HG03025 (cell line): ENCODE measurements around the gene ERC1.
"Not testable (repeated sequence)": the region's sequence is repeated elsewhere in the genome, so short reads cannot be mapped to it uniquely, and the experiment has no call there.

Experiments
- ATAC-seq: cut with Tn5 transposase; IDR thresholded peaks from one replicate; pipeline ENCODE4 v1.9.1; 2021; ENCODE audit warnings: mild to moderate bottlenecking, moderate library complexity; ENCODE audit not compliant: unreplicated experiment, low FRiP score

ERC1 gene

DNA sequence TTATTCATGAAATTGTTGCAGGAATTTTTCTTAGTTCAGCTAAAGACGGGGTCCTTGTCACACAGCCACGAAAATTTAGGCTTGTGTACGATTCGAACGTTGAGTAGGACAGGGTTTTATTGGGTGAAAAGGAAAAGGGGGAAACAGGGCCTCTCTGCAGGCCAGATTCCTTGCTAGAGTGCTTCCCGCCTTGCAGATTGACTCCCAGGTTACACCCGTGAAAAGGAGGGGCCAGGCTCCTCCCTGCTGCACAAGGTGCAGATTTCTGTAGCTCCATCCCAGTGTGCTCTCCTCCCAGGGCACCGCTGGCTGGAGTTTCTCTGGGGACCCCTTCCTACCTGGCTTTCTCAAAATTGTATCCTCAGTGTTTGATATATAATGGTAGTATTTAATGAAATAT, 221.5 kb downstream of the ERC1 start:
- ATAC-seq = no peak

DNA sequence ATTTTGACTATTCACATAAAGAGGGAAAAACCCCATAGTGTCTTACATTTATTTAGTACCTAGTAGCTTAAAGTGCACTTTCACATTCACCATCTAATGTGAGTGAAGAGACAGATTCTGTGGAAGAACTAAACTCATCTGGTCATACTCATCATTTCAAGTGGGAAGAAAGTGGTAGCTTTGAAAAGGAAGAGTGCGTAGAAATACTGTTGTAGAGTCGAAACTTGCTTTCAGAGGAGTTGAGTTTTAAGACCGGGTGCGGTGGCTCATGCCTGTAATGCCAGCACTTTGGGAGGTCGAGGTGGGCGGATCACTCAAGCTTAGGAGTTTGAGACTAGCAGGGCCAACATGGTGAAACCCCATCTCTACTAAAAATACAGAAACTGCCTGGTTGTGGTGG, 222.2 kb downstream of the ERC1 start:
- ATAC-seq = no peak

DNA sequence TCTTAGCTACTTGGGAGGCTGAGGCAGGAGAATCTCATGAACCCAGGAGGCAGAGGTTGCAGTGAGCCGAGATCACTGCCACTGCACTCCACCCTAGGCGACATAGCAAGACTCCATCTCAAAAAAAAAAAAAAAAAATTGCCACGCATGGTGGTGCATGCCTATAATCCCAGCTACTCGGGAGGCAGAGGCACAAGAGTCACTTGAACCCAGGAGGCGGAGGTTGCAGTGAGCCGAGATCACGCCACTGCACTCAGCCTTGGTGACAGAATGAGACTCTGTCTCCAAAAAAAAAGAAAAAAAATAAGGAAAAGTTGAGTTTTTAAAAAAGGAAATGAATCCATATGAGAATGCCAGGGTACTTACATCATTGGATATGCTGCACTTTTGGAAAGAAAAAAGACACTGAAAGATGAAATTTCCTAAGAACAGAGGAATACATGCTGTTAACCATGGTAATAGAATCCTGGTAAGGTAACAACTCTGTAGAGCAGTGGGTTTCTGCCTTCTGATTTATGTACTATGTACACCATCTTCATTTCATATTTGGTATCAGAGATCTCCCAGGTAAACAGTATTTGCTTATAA, 222.7 kb downstream of the ERC1 start:
- ATAC-seq = no peak

- no peak for ATAC-seq
These were observed 225.5 kb downstream of the ERC1 start for GRCh38 chr12:1216560-1216959.

DNA sequence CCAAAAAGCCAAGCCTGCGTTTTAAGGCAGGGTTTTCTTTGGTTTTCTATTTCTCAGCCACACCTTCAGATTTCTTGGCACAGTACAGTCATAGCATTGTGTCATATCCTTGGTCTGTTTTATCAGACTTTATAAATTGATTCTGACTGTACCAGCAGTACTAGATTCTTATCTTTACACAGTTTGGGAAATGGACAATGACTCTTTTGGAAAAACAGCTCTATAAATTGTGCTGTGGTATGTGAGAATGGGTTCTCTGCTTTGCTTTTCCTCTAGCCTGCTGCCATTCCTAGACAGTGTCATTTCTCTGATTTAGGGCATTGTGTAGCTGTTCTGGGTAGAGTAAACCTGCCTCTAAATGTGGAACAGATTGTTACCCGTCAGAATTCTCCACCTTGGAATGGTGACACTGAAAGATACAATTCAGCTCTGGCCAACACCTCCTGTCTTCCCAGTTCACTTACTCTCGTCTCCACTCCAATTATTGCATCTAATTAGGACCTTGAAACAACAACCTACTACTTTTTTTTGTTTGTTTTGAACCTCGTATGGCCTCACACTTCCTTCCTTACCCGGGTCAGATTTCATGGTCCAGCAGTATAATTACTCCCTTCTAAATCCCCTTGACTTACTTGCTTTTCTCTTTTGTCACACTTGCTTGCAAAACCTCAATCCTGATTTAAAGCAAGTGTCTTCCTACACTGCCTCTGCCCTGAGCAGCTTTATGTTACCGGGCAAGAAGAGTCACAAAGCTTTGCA, 226.3 kb downstream of the ERC1 start:
- ATAC-seq = no peak

GRCh38 chr12:1218369-1218768, 227.3 kb downstream of the ERC1 start:
- no peak for ATAC-seq

DNA sequence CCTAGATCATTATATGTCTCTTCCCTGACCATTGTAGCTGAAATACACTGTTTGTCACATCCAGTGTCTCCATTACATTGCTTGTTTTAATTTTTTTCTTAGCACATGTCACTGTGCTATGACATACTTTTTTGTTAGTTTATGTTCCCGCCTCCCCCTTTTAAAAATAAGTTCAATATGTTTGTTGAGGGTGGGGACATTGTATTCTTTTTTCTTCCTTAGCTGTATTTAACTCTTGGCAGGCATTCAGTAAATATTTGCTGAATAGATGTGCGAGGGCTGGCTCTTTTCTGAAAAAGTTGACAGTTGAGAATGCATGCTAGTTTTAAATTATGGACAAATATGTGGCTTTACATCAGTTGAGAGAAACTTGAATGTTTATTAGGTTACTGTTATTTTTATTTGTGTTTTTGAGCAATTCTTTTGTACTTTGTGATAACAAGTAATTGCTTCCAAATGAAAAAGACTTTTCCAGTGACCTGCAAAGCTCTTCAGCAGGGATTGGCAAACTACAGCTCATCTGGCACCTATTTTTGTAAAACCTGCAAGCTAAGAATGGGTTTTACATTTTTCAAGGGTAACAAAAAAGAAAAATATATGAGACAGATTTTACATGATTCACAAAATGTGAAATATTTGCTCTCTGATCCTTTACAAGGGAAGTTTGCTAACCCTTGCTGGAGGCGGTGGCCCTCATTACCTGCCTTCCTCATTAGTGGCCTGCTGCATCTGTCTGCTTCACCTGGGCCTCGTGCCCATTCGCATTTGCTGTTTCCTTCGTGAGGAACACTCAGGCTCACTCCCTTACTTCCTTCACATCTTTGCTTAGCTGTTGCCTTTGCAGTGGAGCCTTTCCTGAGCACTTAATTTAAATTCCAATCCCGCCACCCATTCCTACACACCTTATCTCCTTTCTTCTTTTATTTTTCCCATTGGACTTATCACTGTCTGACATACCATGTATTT, 229.4 kb downstream of the ERC1 start:
- ATAC-seq = no peak

- ATAC-seq = no peak
These were observed 232.0 kb downstream of the ERC1 start for GRCh38 chr12:1222858-1223639.

DNA sequence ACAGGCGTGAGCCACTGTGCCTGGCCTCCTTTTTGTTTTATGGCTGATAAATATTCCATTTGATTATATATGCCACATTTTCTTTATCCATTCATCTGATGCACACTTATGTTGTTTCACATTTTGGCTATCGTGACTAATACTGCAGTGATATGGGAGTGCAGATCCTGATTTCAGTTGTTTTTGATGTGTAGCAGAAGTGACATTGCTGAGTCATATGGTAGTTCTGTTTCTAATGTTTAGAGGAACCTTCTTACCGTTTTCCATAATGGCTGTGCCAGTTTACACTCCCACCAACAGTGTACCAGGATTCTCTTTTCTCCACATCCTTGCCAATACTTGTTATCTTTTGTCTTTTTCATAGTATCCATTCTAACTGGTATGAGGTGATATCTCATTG, 235.9 kb downstream of the ERC1 start:
- ATAC-seq = no peak

- no peak for ATAC-seq
These were observed 243.1 kb downstream of the ERC1 start for GRCh38 chr12:1234073-1234472.

DNA sequence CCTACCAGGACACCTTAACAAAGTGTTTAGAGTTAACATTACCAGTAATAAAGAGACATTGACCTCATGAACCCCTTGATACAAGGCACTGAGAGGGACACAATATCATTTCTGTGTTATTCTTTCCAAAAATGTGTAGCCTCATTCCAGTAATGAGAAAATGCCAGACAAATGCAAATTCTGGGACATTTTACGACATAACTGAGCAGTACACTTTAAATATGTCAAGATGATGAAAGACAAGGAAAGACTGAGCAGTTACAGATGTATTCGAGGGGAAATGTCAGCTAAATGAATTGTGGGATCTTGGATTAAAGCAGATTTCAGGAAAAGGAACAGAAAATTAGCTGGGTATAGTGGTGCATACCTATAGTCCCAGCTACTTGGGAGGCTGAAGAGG, 255.6 kb downstream of the ERC1 start:
- ATAC-seq = no peak

DNA sequence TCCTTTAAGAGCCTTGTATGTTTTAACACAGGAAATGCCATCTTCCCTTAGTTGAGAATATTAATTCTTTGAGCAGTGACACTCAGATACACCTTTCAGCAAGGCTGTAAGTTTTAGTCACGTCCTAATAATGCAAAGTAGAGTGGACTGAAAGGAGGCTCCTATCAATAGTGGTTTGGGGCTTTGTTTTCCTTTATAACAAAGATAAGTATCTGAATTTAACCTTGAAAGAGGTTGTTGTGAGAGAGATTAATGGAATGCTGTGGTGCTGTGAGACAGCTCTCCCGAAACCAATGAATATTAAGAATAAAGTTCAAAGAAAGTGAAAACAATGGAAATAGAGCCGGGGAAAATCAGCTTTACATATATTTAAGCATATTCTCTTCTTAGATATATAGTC, 259.6 kb downstream of the ERC1 start:
- no peak for ATAC-seq

DNA sequence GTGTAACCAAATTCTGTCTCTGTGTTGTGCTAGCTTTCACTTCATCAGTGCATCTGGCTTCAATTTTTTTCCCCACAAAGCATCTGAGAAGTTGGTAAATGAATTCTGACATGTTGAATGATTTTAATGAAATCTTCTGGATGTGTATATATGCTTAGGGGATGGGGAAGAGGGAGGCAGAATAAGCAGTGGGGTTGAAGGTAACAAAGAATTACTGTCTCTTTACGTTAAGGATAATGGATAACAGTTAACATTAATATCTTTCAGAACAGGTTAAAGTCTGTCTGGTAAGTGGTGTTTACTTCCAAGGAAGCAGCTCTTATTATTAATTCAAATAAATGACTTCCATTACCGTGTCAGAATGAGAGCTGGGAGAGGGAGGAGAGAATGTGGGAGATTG, 261.7 kb downstream of the ERC1 start:
- no peak for ATAC-seq

- ATAC-seq = not testable (repeated sequence)
These were observed 264.1 kb downstream of the ERC1 start for GRCh38 chr12:1255125-1255524.

GRCh38 chr12:1255854-1256253, 264.8 kb downstream of the ERC1 start:
- ATAC-seq = not testable (repeated sequence)

DNA sequence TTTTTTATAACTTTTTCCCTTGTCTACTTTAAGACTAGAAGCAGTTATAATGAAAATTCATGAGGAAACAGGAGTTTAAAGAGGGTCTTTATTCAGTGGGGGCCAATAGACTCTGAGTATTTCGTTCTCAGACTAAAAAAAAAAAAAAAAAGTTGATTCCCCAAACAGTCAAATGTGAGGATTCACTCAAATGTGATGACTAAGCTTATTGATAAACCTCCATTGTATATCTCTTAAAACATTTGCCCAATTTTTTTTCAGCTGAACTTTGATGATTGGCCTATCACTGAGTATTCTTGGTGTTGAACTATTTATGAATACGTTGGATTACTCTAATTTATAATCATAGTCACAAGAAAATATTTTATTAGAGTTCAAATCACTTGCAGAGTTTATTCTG, 265.3 kb downstream of the ERC1 start:
- ATAC-seq = no peak

- no peak for ATAC-seq
These were observed 266.0 kb downstream of the ERC1 start for GRCh38 chr12:1256991-1257390.

DNA sequence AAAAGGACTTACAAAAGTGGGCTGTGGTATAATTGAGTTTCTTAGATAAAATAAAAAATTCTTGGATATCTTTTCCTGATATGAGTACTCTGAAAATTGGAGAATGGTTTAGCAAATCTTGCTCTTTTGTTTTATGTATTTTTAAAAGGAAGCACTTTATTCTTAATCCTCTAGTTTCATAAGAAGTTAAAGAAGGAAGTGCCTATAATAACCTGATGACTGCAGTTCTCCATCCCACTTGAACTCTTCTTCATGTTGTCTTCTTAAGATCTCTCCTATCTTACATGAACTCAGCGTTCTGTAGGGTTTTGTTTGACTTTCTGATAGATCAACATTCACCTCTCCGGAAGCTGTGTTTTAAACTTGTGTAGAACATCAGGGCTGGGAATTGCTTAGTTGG, 271.0 kb downstream of the ERC1 start:
- ATAC-seq = no peak

DNA sequence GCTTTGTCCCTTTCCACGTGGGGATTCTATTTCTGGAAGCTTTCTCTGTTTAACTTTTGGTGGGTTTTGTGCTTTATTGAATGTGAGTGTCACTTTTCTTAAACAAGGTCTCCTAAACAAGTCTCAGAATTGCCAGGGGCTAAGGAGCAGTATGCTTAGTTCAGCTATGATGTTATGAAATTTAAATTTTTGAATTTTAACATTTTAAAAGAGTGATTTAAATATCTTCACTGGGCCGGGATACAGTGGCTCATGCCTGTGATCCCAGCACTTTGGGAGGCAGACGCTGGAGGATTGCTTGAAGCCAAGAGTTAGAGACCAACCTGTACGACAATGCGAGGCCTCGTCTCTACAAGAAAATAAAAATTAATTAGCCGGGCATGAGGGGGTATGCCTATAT, 276.2 kb downstream of the ERC1 start:
- ATAC-seq = no peak

DNA sequence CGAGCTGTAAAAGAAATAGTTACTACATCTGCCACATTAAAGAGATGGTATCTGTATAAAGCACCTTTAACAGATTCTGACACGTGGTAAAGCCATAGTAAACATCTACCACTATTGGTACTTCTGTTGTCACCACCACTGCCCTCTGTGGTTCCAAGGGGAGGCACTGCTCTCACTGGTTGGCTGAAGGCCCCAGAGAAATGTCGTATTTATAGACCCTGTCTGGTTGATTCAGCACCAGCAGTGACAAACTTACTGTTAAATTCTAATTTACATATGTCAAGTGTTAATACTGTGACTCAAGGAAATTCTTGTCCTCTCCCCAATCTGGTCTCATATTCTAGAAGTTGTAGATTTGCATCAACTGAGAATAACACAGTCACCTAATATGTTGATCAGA, 281.1 kb downstream of the ERC1 start:
- ATAC-seq = no peak

DNA sequence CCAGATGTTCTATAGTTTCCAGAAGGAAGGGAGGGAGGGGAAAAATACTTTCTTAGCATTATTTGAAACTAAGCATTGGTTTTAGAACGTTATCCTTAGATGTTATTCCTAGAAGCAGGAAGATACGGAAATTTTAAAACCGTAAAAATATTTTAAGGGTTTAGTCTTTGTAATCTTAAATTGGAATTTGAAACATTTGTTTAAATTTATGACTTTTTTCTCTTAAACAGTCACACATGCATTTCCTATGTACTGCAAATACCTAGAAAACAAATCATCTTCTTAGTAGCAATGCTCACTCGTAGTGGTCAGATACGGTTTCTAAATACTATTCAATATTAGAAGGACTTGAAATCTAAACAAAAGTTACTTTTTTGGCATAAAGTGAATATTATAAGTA, 282.0 kb downstream of the ERC1 start:
- no peak for ATAC-seq
